NCI-H748 (cell line): ENCODE results near the gene SYTL5.

Experiments used
- DNase-seq: peaks from one replicate; lab custom pipeline; 2025; ENCODE audit not compliant: unreplicated experiment; lab: John Stamatoyannopoulos, UW

The SYTL5 gene

DNA sequence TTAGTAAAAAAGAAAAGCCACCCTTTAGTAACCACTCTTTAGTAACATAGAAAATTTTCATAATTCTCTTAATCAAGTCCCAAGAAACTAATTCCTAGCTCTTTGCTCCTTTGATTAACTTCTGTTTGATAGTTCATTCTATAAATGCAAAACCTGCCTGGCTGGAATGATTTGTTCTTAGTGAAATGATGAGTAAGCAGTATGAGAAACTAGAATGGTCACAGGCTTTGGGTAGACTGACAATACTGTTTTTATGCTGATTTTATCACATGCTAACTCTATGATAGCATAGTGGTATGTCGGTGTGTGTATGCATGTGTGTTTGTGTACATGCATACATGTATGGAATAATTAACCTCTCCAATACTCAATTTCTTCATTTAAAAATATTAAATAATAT is 81.2 kb downstream of the SYTL5 start:
- no peak for DNase-seq

DNA sequence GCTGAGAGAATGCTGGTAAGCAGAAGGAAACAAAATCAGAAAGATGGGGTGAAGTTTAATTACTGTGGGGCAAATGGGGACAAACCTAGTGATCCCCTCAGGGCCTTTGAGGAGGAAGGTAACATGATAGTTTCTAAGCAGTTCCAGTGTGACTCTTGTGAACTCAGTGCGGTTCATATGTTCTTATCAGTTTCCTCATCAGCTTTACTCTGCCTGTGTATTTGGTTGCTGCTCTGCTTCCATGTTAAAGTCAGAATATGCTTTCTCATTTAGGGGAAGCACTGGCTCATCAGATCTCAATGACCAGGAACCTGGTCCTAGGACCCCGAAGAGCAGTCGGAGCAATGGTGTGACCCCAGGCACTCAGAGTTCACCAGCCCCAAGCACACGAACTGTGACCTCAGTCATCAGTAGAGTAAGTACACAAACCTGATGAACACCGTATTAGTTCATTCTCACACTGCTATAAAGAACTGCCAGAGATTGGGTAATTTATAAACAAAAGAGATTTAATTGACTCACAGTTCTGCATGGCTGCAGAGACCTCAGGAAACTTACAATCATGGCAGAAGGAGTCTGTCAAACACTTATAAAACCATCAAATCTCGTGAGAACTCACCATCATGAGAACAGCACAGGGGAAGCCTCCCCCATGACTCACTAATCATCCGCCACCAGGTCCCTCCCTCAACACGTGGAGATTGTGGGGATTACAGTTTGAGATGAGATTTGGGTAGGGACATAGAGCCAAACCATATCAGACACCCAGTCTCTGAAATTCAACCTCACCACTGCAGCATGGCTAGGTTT is 83.0 kb downstream of the SYTL5 start:
- DNase-seq = no peak

DNA sequence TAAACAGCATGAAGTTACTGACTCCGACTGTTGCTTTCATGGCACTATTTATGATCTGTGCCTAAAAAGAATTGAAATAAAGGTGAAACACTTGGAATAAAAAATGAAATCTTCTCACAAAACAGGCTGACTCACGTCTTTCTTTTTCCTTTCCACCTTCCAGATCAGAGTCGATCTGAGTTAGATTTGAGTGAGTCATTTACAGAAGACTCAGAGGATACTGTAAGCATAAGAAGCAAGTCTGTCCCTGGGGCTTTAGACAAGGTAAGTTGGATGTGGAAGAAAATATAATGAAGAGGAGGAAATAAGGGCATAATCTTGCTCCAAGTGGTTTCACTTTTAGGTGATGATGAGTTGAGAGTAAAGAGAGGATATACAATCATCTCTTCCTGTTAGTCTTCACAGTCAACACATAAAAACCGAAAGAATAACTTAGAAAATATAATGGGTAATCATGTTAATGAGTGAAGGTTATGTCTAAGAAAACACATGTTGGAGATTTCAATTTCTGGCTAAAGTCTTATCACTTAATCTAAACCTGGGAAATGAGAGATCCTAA is 89.7 kb downstream of the SYTL5 start:
- DNase-seq = no peak

DNA sequence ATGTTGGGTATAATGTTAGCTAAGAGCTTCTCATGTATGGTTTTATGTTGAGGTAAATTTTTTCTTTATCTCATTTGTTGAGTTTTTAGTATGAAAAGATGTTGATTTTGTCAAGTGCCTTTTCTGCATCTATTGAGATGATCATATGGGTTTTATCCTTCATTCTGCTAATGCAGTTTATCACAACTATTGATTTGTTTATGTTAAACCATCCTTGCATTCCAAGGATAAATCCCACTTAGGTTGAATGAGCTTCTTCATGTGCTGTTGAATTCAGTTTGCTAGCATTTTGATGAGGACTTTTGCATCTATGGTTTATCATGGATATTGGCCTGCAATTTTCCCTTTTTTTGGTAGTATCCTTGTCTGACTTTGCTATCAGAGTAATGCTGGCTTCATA is 93.3 kb downstream of the SYTL5 start:
- DNase-seq = no peak

DNA sequence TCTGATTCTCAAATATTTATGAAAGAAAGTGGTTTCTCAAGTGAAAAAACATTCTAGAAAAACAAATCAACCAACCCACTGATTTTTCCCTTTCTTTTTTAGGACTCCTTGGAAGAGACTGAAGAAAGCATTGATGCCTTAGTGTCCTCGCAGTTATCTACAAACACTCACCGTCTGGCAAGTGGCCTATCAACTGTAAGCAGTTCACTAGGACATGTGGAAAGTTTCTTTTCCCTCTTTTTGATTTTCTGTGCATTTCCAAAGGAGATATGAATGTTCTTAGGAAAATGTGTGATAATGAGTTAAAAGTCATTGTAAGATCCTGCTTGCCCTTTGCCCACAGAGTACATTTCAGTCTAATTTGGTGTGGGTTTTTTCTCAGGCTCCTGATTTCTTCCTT is 95.9 kb downstream of the SYTL5 start:
- DNase-seq = no peak

DNA sequence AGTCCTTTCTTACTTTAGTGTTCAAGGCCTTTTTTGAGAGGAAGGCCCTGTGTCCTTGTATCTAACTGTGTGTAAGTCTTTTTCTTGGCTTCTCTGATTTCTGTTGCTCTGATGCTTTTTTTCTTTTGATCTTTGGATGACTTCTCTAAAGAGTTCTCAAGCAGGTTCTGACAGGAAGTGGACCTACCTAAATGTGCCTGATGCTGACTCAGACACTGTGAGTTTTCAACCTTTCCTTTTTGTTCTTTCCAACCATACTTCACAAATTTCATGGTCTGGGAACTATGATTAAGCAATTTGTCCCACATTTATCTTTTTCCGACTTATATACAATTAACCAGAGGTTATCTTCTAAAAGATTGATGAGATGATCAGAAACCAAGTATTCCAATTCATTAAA is 96.5 kb downstream of the SYTL5 start:
- DNase-seq = no peak

DNA sequence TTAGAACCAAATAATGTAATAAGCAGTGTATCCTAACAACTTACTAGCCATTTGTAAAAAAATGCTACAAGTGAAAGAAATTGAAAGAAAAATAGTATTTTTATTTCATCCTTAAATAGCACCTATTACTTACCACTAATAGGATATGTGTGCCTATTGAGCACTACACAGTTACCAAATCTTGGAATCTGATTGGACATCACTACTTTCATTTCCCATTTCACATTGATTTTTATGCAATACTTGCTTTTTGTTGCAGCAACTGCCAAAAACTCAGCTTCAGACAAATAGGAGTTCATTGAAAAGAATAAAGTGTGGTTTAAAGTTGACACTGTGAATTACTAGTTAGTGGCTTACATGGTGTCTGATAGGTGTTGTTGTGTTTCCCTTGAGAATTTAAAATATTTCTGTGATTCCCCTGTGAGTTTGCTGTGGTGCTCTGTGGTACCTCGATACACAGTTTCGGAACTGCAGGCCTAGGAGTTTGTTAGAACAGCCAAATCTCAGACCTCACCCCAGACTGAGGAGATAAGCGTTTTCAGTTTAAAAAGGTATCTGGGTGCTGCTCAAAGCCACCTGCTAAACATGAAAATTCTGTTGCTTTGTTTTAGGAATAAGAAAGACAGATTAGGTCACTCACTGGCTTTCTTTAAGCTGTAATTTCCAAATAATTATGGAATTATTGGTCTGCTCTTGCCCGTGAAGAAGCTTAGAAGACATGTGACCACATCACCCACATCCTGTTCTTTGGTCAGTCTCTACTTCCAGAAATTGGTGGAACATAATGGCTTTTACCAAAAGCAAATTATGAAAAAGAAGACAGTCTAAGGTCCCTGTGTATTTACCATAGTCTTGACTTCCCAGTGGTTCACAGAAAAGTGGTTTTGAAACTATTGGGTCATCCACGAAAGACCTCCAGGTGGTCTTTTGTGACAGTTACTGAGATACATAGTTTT is 97.8 kb downstream of the SYTL5 start:
- DNase-seq = no peak

DNA sequence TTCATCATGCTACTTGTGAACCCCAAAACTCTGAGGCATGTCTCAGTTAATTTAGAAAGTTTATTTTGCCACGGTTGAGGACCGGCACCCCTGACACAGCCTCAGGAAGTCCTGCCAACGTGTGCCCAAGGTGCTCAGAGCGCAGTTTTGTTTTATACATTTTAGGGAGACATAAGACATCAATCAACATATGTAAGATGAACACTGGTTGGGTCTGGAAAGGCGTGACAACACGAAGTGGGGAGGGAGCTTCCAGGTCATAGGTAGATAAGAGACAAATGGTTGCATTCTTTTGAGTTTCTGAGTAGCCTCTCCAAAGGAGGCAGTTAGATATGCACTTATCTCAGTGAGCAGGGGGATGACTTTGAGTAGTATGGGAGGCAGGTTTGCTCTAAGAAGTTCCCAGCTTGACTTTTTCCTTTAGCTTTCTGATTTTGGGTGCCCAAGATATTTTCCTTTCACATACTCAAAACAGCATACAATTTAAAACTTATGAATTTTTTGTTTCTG is 98.9 kb downstream of the SYTL5 start:
- no peak for DNase-seq

DNA sequence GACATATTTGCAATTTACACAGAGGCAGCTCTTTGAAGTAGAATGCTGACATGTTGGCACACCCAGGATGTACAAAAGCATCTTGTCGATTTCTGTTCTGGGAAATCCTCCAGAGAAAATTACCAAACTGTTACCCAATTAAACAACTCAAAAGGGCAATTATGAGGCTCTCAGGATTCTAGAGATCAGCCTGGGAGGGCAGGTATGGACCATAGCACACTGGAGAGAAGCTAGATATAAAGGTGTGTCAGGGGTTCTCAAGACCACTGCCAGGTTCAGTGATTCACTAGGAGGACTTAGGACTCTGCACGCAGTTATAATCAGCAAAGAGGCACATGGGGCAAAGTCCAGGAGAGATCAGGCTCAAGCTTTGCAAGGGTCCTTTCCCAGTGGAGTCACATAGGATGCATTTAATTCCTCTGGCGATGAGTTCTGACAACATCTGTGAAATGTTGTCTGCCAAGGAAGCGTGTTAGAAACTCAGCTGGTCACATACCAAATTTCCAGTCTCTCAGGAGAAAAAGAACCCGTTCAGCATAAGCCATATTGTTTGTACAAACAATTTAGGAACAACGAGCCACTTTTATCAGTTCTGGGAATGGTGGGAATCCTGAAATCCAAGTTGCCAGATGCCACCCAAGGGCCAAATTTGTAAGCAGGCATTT is 100.8 kb downstream of the SYTL5 start:
- no peak for DNase-seq

DNA sequence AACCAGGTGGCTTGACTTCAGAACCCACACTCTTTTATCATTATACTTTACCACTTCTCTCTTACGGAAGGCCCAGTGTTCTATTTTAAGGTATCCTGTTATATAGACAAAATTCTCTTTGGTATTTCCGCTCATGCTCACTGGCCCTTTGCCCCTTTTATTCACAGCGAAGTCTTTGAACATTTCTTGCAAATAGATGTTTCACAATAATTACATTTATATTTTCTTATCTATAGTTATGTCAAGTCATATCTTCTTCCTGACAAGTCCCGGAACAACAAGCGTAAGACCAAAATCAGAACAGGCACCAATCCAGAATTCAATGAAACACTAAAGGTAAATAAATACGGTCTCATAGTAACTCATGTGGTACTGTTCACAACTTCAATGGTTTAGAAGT is 102.0 kb downstream of the SYTL5 start:
- DNase-seq = no peak

DNA sequence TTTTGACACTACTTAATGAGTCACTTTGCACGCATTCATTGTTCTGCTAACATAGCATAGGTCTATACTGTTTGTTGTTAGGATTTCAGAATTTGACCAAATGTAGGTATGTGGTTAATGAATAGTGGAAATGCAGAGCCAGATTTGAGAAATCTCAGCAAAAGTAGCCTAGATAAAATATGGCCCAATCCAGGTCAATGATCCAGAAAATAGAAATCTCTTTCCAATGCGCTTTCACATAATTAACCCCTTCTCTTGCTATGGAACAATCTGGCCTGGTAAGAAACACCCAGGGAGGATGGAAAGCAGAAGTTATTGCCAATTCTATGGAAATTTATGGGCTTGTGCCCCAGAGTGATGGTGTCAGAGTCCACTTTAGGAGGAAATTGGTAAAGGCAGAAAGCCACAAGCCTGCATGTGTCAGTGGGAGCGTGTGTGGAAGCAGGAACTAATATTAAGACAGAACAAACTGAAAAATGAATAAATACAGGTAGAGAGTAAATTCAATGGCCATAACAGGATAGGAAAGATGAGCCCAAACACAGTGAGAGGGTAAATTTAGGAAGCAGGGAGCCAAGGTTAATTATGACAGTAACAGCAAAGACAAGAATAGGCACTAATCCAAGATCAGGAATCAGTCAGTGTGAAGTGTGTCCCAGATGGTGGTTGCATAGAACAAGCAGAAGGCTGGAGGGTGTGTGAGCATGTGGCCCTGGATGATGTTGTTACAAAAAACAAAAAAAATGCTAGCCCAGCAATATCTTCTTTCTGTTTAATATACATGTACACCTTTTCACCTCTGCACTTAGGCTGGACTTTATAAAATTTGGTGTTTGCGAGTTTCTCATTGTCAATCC is 102.9 kb downstream of the SYTL5 start:
- DNase-seq = no peak

DNA sequence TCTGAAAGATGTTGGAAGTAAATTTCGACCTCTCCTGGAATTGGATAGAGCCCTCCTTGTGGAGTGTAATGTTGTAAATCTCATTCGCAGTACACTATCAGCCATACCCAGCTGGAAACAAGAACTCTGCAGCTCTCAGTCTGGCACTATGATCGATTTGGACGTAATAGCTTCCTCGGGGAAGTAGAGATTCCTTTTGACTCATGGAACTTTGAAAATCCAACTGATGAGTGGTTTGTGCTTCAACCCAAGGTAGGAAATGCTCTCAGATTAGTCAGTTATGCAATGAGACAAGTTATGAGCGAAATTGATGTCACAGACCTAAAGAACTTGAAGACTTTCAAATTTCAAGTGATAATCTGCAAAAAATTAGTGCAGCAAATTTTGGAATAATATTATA is 103.9 kb downstream of the SYTL5 start:
- no peak for DNase-seq

DNA sequence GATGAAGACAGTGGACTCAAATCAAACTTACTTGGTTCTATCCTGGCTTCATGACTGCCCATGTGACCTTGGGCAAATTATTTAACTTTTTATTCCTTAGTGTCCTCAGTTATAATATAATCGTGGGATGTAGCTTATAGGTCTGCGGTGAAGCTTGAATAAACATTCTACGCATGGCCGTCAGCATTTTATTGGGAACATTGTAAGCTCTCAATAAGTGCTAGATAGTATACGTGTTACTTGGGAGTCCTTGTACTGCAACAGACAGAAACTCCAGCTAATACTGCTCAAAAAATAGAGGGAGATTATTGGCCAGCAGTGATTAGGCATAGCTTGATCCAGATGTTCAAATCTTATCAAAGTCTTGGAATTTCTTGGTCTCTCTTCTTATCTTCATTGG is 104.8 kb downstream of the SYTL5 start:
- DNase-seq = no peak

DNA sequence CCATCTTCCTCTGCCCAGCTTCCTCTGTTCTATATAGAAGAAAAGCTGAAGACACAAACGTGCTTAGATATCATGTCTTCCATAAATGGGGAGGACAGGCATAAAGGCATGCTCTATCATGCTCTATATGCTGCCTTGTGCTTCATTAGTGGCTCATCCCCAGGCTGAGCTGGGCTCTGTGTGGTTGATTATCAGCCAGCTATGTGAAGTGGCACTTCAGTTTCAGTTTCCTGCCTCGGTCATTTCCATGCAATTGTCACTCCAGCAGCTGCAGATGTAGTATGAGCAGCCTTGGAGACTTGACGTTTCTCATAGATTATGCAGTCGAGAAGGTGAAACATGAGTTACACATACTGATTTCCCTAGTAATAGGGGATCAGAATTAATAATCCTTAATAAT is 106.2 kb downstream of the SYTL5 start:
- peak; percentile 2 for DNase-seq

DNA sequence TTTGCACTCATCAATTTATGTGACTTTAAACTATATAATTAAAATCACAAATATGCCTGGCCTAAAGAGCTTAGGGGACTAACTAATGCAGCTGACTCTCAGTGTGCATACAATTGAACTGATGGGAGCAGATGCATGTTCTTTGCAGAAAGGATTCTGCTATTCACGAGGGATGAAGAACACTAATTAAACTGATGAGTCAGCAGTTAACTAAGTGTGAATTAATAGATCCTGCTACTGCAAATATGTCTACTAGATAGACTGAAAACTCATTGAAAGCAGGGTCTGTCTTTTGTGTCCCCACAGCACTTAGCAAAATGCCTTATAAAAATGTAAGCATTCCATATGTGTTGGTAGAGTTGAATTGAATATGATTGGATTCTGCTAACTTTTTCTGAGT is 110.4 kb downstream of the SYTL5 start:
- DNase-seq = no peak

DNA sequence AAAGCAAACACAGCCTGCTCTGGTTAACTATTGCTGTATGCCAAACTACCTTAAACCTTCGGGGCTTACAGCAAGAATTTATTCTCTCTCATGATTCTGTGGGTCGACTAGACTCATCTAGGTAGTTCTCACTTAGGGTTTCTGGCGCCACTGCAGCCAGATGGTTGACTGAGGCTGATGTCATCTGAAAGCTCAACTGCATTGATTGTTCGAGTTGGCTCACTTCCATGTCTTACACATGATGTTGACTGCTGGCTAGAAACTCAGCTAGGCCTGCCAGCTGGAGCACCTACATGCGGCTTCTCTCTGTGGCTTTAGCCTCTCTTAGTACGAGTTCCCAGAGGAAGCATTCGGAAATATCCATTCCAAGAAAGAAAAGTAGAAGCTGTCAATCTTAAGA is 111.1 kb downstream of the SYTL5 start:
- peak; percentile 26 for DNase-seq

DNA sequence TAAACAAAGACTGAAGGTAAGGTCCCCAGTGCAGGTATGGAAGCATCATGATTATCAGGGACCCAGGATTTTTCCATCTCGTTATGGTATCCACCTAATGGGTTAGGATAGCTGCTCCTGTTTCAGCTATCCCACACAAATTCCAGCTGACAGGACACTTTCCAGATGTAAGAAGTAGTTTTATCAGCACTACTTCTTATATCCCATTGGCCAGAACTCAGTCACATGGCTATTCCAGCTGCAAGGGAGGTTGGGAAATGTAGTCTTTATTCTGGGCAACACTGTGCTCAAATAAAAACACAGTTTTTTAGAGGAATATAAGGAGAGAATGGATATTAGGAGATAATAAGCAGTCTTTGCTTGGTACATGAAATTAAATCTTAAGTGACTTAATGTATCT is 117.6 kb downstream of the SYTL5 start:
- no peak for DNase-seq

DNA sequence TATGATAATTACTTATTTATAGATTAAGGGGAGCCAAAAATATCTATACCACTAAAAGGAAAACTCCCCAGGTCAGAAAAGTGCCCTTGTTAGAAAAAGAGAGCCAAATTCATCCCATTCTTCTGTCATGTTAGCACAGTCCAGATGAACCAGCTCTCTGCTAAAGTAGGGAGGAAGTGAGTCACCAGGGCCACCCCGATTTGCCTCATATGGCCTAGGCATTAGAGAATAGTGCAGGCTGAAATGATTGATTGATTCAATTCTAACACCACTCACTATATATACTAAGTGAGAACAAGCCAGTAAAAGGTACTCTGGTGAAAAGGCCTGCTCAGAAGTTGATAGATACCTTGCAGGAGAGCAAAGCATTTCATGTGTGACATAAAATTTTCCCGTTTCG is 119.8 kb downstream of the SYTL5 start:
- no peak for DNase-seq

DNA sequence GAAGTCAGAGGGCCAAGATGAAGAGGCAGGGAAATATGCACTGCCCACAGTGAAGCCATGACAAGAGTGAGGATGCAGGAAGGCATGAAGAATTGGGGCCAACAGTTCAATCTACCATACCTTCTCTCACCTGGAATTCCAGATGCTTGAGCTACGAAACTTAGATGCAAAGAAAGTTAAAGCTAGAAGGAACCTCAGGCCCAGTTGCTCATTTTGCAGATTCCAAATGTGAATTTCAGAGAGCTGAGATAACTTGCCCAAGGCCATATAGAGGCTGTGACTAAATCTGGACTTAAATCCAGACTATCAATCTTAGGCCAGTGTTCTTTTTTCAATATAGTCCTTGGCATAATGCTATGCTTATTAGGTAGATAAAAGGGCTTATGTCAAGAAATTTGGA is 121.6 kb downstream of the SYTL5 start:
- DNase-seq = no peak

DNA sequence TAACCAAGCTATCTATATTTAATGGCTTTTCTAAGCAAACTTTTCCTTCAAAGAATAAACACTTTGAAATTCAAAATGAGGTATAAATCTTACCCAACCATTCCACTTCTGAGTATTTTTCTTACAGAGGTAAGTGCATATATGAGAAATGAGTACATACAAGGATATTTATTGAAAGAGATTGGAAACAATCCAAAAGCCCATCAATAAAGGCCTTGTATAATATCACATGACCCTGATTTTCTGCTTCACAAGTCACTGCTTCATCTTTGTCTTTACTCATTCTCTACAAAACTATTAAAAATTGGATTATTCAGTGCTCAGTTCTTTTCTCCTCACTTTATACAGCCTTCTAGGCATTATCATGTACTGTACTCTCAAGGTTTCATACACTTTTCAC is 123.0 kb downstream of the SYTL5 start:
- DNase-seq = no peak
